Astrocyte (in vitro differentiated cells and primary cell): Measurements from ENCODE around the gene DUSP28. TPM values are rescaled to one million over a fixed set of nuclear protein-coding genes. Genes with fewer than 3 reads are reported as not detected.
A peak's percentile ranks its signal among the peaks of the same experiment; 100 is the strongest.

Source experiments
- DNase-seq: peaks from one replicate; pipeline ENCODE4 v3.0.0-alpha.2; 2010; ENCODE audit warnings: low read depth
- FAIRE-seq: peaks from 2 replicates; lab custom pipeline; 2011; peaks lifted over from hg19 to GRCh38; lab: Jason Lieb, UNC
- H2AFZ ChIP-seq: 2 replicates; pipeline ENCODE4 v1.6.0; 2012; ENCODE audit warnings: low read depth, low read length, inconsistent platforms
- H3K27ac ChIP-seq: 2 replicates; pipeline ENCODE4 v1.5.1; 2011; ENCODE audit warnings: low read depth, low read length, inconsistent platforms
- H3K27me3 ChIP-seq: 2 replicates; pipeline ENCODE4 v1.6.0; 2011; ENCODE audit warnings: low read length, inconsistent platforms; ENCODE audit not compliant: insufficient read depth
- H3K36me3 ChIP-seq: 2 replicates; pipeline ENCODE4 v1.5.1; 2011; ENCODE audit warnings: low read length, inconsistent platforms; ENCODE audit not compliant: insufficient read depth
- H3K4me1 ChIP-seq: 2 replicates; pipeline ENCODE4 v1.5.1; 2011; ENCODE audit warnings: low read length, inconsistent platforms; ENCODE audit not compliant: insufficient read depth
- H3K4me2 ChIP-seq: 2 replicates; pipeline ENCODE4 v1.6.0; 2012; ENCODE audit warnings: low read length, inconsistent platforms
- H3K4me3 ChIP-seq: 2 replicates; pipeline ENCODE4 v1.5.1; 2011; ENCODE audit warnings: low read depth, mild to moderate bottlenecking, low read length, inconsistent platforms; ENCODE audit not compliant: insufficient read depth
- H3K79me2 ChIP-seq: 2 replicates; pipeline ENCODE4 v1.6.0; 2012; ENCODE audit warnings: mild to moderate bottlenecking, low read length, inconsistent platforms; ENCODE audit not compliant: insufficient read depth
- H3K9ac ChIP-seq: 2 replicates; pipeline ENCODE4 v1.6.0; 2012; ENCODE audit warnings: mild to moderate bottlenecking, low read length, inconsistent platforms
- H3K9me3 ChIP-seq: 2 replicates; pipeline ENCODE4 v1.5.1; 2012; ENCODE audit warnings: low read depth, mild to moderate bottlenecking, low read length, inconsistent platforms; ENCODE audit not compliant: insufficient read depth
- H4K20me1 ChIP-seq: 2 replicates; pipeline ENCODE4 v1.6.0; 2012; ENCODE audit warnings: low read length, inconsistent platforms; ENCODE audit not compliant: insufficient read depth
- H3K27ac Mint-ChIP-seq: one replicate; pipeline ENCODE4 v1.8.0; 2021; ENCODE audit warnings: mild to moderate bottlenecking, mixed read lengths; ENCODE audit not compliant: unreplicated experiment
- H3K27me3 Mint-ChIP-seq: one replicate; pipeline ENCODE4 v1.8.0; 2021; ENCODE audit warnings: low read depth, mixed read lengths; ENCODE audit not compliant: unreplicated experiment
- H3K36me3 Mint-ChIP-seq: one replicate; pipeline ENCODE4 v1.8.0; 2021; ENCODE audit warnings: low read depth, mixed read lengths; ENCODE audit not compliant: unreplicated experiment
- H3K4me1 Mint-ChIP-seq: one replicate; pipeline ENCODE4 v1.8.0; 2021; ENCODE audit warnings: low read depth, mixed read lengths; ENCODE audit not compliant: unreplicated experiment
- H3K4me3 Mint-ChIP-seq: one replicate; pipeline ENCODE4 v1.8.0; 2021; ENCODE audit warnings: mild to moderate bottlenecking, moderate library complexity, mixed read lengths; ENCODE audit not compliant: unreplicated experiment
- H3K9me3 Mint-ChIP-seq: one replicate; pipeline ENCODE4 v1.8.0; 2021; ENCODE audit warnings: mild to moderate bottlenecking, mixed read lengths; ENCODE audit not compliant: unreplicated experiment
- EZH2 ChIP-seq: IDR thresholded peaks from 2 replicates; pipeline ENCODE4 v1.6.1; 2012; ENCODE audit warnings: mild to moderate bottlenecking, low read length, inconsistent platforms; ENCODE audit not compliant: insufficient read depth
- total RNA-seq: library from RNA; stranded (reverse); gene quantifications from 2 replicates; pipeline ENCODE4 v1.2.1, GENCODE V29; 2021
- TF ChIP-seq, protein P1 (sequence below): IDR thresholded peaks from 2 replicates; pipeline ENCODE4 v1.5.1; 2011; ENCODE audit warnings: low read depth, mild to moderate bottlenecking, inconsistent platforms, low read length, moderate library complexity; ENCODE audit not compliant: insufficient read depth

DUSP28 gene
- total RNA-seq, 1 donor from 2014 or later, result 4.1 TPM

GRCh38 chr2:240586198-240586918, 26.2 kb downstream of the DUSP28 start, which contains the start of gene CAPN10:
TSS of gene CAPN10 (plus strand) at chr2:240586734. CDS start at chr2:240586912, 178 bp downstream.
- Histone ChIP-seq H3K27ac (peak within 1 kb of the TSS; percentile 88), H3K27me3 (no peaks in the 10 kb centered on the region), H3K9me3 (no peaks in the 10 kb centered on the region), H3K79me2 (peaks cover 81% of the 10 kb centered on the region), H3K9ac (peak within 1 kb of the TSS; percentile 96), H3K4me3 (peak within 1 kb of the TSS; percentile 97), H3K36me3 (peaks cover under 1% of the 10 kb centered on the region), H4K20me1 (peaks cover 75% of the 10 kb centered on the region), H3K4me1 (peaks cover 37% of the 10 kb centered on the region), H2AFZ (peak within 1 kb of the TSS; percentile 89), H3K4me2 (peak within 1 kb of the TSS; percentile 98)
- H3K9me3 Mint-ChIP-seq, result no peaks in the 10 kb centered on the region
- H3K27ac Mint-ChIP-seq, result peak within 1 kb of the TSS; percentile 74
- peaks cover 37% of the 10 kb centered on the region for H3K4me1 Mint-ChIP-seq
- H3K27me3 Mint-ChIP-seq, result no peaks in the 10 kb centered on the region
- H3K4me3 Mint-ChIP-seq, result peak within 1 kb of the TSS; percentile 97
- TF ChIP-seq, protein P1, sequence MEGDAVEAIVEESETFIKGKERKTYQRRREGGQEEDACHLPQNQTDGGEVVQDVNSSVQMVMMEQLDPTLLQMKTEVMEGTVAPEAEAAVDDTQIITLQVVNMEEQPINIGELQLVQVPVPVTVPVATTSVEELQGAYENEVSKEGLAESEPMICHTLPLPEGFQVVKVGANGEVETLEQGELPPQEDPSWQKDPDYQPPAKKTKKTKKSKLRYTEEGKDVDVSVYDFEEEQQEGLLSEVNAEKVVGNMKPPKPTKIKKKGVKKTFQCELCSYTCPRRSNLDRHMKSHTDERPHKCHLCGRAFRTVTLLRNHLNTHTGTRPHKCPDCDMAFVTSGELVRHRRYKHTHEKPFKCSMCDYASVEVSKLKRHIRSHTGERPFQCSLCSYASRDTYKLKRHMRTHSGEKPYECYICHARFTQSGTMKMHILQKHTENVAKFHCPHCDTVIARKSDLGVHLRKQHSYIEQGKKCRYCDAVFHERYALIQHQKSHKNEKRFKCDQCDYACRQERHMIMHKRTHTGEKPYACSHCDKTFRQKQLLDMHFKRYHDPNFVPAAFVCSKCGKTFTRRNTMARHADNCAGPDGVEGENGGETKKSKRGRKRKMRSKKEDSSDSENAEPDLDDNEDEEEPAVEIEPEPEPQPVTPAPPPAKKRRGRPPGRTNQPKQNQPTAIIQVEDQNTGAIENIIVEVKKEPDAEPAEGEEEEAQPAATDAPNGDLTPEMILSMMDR, result no peak
- TF ChIP-seq EZH2, result no peak
- peak; percentile 87 for DNase-seq
- no peaks in the 10 kb centered on the region for H3K36me3 Mint-ChIP-seq
- no peak for FAIRE-seq

DNA sequence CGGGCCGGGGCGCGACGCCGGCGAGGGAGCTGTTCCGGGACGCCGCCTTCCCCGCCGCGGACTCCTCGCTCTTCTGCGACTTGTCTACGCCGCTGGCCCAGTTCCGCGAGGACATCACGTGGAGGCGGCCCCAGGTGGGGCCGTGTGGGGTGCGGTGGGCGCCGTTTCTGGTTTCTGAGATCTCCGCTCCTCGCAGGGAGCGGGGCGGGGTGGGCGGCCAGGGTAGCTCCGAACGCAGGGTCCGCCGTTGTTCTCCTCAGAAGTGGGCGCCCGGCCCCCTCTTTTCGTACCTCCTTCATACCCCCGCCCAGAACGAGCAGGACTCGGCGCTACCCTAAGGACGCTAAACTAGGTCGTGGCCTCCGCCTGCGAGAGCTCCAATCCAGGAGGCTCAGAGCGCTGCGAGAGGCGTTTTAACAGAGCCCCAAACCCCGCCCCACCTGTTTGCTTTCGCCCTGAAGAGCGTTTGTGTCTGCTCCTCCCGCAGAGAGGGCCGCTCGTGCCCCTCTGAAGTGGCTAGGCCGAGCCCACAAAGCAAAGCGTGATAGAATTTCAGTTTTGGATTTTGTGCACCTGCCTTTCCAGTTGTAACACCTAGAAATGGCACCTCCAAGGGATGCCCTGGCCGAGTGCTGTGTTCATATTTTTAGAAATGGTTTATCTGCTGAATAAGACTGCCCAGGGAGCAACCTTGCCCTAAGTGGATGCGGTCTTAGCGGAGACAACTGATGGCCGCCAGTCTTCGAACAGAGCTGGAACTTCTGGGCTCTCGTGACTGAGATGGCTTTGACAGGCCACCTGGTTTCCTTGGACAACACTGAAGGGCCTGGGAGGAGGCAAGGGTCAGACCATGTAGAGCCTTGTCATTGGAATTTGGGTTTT, 27.0 kb downstream of the DUSP28 start:
- Histone ChIP-seq H2AFZ (peak overlapping the region; percentile 64), H3K9me3 (no peaks in the 10 kb centered on the region), H3K27ac (no peak overlapping the region), H4K20me1 (peaks cover 79% of the 10 kb centered on the region), H3K4me3 (peak overlapping the region; percentile 97), H3K36me3 (peaks cover 4% of the 10 kb centered on the region), H3K9ac (peak overlapping the region; percentile 96), H3K79me2 (peaks cover 81% of the 10 kb centered on the region), H3K27me3 (no peaks in the 10 kb centered on the region), H3K4me2 (peak overlapping the region; percentile 98), H3K4me1 (peaks cover 40% of the 10 kb centered on the region)
- Mint-ChIP-seq H3K4me1 (peaks cover 39% of the 10 kb centered on the region), H3K27ac (no peak overlapping the region), H3K4me3 (peak overlapping the region; percentile 89), H3K9me3 (no peaks in the 10 kb centered on the region), H3K36me3 (no peaks in the 10 kb centered on the region), H3K27me3 (no peaks in the 10 kb centered on the region)
- DNase-seq (no peak), FAIRE-seq (no peak)
- no peak for TF ChIP-seq EZH2
- TF ChIP-seq, protein P1, result peak; percentile 17
